Parathyroid adenoma (tissue), 2 donors: ENCODE results near the gene SPRY1.

Experiments
- H2AFZ ChIP-seq: fragments of 300-600 bp; sonication (generic); one replicate; pipeline ENCODE4 v1.7.0; 2017; ENCODE audit warnings: antibody characterized with exemption, mild to moderate bottlenecking
- H3K27ac ChIP-seq: fragments of 300-600 bp; sonication (generic); one replicate; pipeline ENCODE4 v1.7.0; 2017
- H3K27me3 ChIP-seq: fragments of 300-600 bp; sonication (generic); one replicate; pipeline ENCODE4 v1.7.0; 2017; ENCODE audit warnings: low read length; ENCODE audit not compliant: control insufficient read depth, insufficient read depth
- H3K36me3 ChIP-seq: fragments of 300-600 bp; sonication (generic); one replicate; pipeline ENCODE4 v1.7.0; 2017; ENCODE audit warnings: low read length; ENCODE audit not compliant: control insufficient read depth, insufficient read depth
- H3K4me1 ChIP-seq: fragments of 300-600 bp; sonication (generic); one replicate; pipeline ENCODE4 v1.7.0; 2017; ENCODE audit warnings: control low read depth
- H3K4me2 ChIP-seq: fragments of 300-600 bp; sonication (generic); one replicate; pipeline ENCODE4 v1.7.0; 2017; ENCODE audit warnings: low read length
- H3K4me3 ChIP-seq: fragments of 300-600 bp; sonication (generic); one replicate; pipeline ENCODE4 v1.7.0; 2017; ENCODE audit warnings: low read depth, low read length
- H3K79me2 ChIP-seq: fragments of 300-600 bp; sonication (generic); one replicate; pipeline ENCODE4 v1.7.0; 2017; ENCODE audit warnings: control low read depth
- H3K9ac ChIP-seq: fragments of 300-600 bp; sonication (generic); one replicate; pipeline ENCODE4 v1.7.0; 2017; ENCODE audit warnings: mild to moderate bottlenecking
- H3K9me3 ChIP-seq: fragments of 300-600 bp; sonication (generic); one replicate; pipeline ENCODE4 v1.7.0; 2017; ENCODE audit warnings: low read length; ENCODE audit not compliant: control insufficient read depth
- TF ChIP-seq, protein P1 (sequence below): fragments of 300-600 bp; sonication (generic); IDR thresholded peaks from one replicate; pipeline ENCODE4 v1.7.0; 2017; ENCODE audit warnings: antibody characterized with exemption, mild to moderate bottlenecking
- donor health status: primary hyperparathyroidism.

Gene SPRY1

DNA sequence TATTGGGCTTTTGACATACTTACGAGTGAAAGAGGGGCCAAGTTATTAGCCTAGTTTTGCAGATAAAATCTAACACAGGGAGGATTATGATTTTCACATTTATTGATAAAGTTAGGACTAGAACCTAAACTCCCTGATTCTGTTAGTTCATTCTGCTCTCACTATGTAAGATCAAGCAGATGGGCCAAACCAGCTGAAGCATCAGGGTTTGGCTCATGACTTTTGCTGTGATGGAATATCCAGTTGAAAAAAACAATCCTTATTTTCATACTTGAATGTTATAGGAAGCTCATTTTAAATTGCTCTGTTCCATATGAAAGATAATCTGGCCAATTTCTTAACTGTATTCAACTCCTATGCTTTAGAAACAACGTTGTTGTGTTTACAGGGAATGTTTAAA is 21.2 kb downstream of the SPRY1 start:
- no peaks in the 10 kb centered on the region for H3K79me2 ChIP-seq
- no peak overlapping the region for H3K27ac ChIP-seq
- H3K9ac ChIP-seq: no peak overlapping the region
- H3K4me2 ChIP-seq: no peak overlapping the region
- no peaks in the 10 kb centered on the region for H3K27me3 ChIP-seq
- H3K36me3 ChIP-seq: no peaks in the 10 kb centered on the region
- H3K9me3 ChIP-seq: no peaks in the 10 kb centered on the region
- no peak overlapping the region for H3K4me3 ChIP-seq
- no peak overlapping the region for H2AFZ ChIP-seq
- no peaks in the 10 kb centered on the region for H3K4me1 ChIP-seq
- TF ChIP-seq, protein P1, sequence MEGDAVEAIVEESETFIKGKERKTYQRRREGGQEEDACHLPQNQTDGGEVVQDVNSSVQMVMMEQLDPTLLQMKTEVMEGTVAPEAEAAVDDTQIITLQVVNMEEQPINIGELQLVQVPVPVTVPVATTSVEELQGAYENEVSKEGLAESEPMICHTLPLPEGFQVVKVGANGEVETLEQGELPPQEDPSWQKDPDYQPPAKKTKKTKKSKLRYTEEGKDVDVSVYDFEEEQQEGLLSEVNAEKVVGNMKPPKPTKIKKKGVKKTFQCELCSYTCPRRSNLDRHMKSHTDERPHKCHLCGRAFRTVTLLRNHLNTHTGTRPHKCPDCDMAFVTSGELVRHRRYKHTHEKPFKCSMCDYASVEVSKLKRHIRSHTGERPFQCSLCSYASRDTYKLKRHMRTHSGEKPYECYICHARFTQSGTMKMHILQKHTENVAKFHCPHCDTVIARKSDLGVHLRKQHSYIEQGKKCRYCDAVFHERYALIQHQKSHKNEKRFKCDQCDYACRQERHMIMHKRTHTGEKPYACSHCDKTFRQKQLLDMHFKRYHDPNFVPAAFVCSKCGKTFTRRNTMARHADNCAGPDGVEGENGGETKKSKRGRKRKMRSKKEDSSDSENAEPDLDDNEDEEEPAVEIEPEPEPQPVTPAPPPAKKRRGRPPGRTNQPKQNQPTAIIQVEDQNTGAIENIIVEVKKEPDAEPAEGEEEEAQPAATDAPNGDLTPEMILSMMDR: no peak

DNA sequence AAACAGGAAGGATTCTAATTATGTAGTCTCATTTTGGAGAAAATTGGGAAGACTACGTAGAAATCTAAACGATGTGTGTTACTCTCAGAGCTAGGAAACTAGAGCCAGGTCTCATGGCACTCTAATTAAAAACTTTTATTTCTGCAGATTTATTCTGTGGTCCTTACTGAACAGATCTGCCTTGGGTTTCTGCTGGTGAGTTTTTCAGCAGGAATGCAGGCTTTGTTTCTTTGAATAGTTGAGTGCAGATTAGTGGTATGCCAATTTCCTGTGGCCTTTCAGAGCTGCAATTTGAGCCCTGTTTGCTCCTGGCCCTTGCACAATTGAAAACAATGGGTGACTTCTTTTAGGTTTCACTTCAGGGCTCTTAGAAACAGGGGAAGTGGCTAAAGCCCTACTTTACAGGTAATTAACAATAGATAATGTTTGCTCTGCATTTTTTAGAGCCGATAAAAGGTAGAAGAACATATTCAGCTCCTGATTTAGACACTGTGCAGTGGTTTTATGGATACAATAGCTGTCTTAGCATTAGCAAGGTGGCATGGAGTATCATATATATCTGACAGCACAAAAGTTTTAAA is 21.8 kb downstream of the SPRY1 start:
- no peak overlapping the region for H3K9ac ChIP-seq
- H3K4me2 ChIP-seq: no peak overlapping the region
- H3K27ac ChIP-seq: peak overlapping the region; percentile 3
- peak overlapping the region; percentile 51 for H2AFZ ChIP-seq
- H3K27me3 ChIP-seq: no peaks in the 10 kb centered on the region
- H3K36me3 ChIP-seq: no peaks in the 10 kb centered on the region
- H3K4me3 ChIP-seq: peak overlapping the region; percentile 3
- H3K9me3 ChIP-seq: no peaks in the 10 kb centered on the region
- no peaks in the 10 kb centered on the region for H3K4me1 ChIP-seq
- H3K79me2 ChIP-seq: no peaks in the 10 kb centered on the region
- TF ChIP-seq, protein P1: no peak

DNA sequence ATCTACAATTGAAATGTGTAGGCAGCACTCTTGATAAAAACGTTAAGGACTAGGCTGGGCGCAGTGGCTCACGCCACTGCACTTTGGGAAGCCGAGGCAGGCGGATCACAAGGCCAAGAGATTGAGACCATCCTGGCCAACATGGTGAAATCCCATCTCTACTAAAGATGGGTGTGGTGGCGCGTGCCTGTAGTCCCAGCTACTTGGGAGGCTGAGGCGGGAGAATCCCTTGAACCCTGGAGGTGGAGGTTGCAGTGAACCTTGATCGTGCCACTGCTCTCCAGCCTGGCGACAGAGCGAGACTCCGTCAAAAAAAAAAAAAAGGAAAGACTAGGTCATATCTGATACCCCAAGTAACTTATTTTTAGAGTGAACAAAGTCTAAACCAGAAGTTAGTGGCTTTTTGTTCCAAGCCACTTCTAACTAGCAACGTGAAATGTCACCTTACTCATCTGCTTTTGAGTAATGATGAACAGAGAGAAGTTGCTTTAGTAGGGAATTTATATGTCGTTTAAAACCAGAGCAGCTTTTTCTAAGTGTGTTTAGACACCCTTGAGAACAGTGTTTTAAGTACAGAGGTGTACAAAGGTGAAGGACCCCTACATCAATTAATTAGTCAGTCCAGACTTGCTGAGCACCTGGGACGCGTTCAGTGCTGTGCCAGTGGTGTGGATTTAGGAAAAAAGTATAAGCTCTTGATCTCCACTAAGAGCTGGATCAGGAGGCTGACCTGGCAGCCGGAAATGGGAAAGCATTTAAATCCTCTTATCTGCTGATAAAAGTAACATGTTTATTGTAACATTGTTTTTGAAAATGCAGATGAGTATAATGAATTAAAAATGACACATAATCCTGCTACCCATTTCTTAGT is 23.5 kb downstream of the SPRY1 start:
- Histone ChIP-seq H3K27ac (no peak overlapping the region), H3K4me2 (no peak overlapping the region), H3K9ac (no peak overlapping the region), H3K4me3 (no peak overlapping the region), H3K79me2 (no peaks in the 10 kb centered on the region), H3K4me1 (no peaks in the 10 kb centered on the region), H3K27me3 (no peaks in the 10 kb centered on the region), H3K36me3 (no peaks in the 10 kb centered on the region), H3K9me3 (no peaks in the 10 kb centered on the region), H2AFZ (no peak overlapping the region)
- TF ChIP-seq, protein P1: no peak

DNA sequence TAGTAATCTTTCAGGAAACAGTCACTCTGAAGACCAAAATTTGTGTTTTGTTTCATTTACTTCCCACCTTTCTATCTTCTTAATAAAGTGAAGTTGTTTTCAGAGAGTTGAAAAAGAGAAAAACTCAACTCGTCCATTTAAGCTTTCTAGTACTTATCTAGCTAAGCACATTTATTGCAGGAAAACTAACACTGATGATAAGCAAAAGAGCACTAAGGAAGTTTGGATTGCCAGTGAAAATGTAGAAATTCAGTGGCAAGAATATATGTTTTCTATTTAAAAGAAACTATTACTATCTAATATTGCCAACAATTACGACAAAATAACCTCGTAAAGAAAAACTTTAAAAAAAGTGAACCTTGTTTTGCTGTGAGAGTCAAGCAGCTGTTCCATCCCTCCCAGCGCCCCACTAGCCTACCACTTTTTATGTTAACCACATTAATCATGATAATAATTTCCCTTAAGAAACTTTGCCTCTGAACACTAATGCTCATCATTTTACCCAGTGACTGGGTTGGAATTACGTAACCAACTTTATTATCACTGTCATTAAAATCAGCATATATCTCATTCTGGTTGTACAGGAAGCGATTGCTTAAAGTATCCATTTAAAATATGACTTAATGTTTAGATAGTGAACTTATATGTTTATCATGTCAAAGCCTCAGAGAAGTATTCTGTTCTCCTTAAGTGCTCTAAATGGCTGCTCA is 24.8 kb downstream of the SPRY1 start:
- no peaks in the 10 kb centered on the region for H3K36me3 ChIP-seq

More for the DNA sequence above, 24.8 kb downstream of the SPRY1 start:
- Histone ChIP-seq H3K27me3 (no peaks in the 10 kb centered on the region), H2AFZ (no peak overlapping the region), H3K4me1 (no peaks in the 10 kb centered on the region), H3K9me3 (no peaks in the 10 kb centered on the region), H3K4me3 (no peak overlapping the region), H3K9ac (no peak overlapping the region), H3K4me2 (no peak overlapping the region), H3K27ac (no peak overlapping the region), H3K79me2 (no peaks in the 10 kb centered on the region)
- TF ChIP-seq, protein P1: no peak
